Mesendoderm (in vitro differentiated cells): ENCODE results near the gene ZNF750.

Experiments
- DNase-seq: peaks from one replicate; pipeline ENCODE4 v3.0.0; 2013
- H2AK5ac ChIP-seq: 2 replicates; pipeline ENCODE4 v1.6.1; 2013; ENCODE audit warnings: low read length, inconsistent platforms
- H2BK120ac ChIP-seq: 2 replicates; pipeline ENCODE4 v1.6.1; 2013; ENCODE audit warnings: low read depth, mild to moderate bottlenecking, low read length, moderate library complexity, mixed read lengths
- H2BK15ac ChIP-seq: replicated peaks from 2 replicates; pipeline ENCODE4 v1.6.1; 2013; ENCODE audit warnings: low read depth, mild to moderate bottlenecking, moderate library complexity
- H2BK5ac ChIP-seq: 2 replicates; pipeline ENCODE4 v1.6.1; 2013; ENCODE audit warnings: low read length, inconsistent platforms
- H3K18ac ChIP-seq: 2 replicates; pipeline ENCODE4 v1.6.1; 2013; ENCODE audit warnings: mild to moderate bottlenecking, low read length, mixed read lengths
- H3K23ac ChIP-seq: one replicate; pipeline ENCODE4 v1.6.1; 2013; ENCODE audit warnings: low read length
- H3K27ac ChIP-seq: 2 replicates; pipeline ENCODE4 v1.5.1; 2013; ENCODE audit warnings: low read depth, mild to moderate bottlenecking, inconsistent platforms, low read length, moderate library complexity
- H3K27me3 ChIP-seq: 2 replicates; pipeline ENCODE4 v1.6.1; 2013; ENCODE audit warnings: low read length, control low read depth, mild to moderate bottlenecking, inconsistent platforms; ENCODE audit not compliant: insufficient read depth, poor library complexity
- H3K36me3 ChIP-seq: 2 replicates; pipeline ENCODE4 v1.6.1; 2013; ENCODE audit warnings: low read length, inconsistent platforms; ENCODE audit not compliant: control insufficient read depth, insufficient read depth
- H3K4ac ChIP-seq: one replicate; pipeline ENCODE4 v1.6.1; 2013; ENCODE audit warnings: low read depth, mild to moderate bottlenecking, low read length, moderate library complexity
- H3K4me1 ChIP-seq: 2 replicates; pipeline ENCODE4 v1.6.1; 2013; ENCODE audit warnings: low read depth, low read length, inconsistent platforms; ENCODE audit not compliant: control insufficient read depth
- H3K4me2 ChIP-seq: 2 replicates; pipeline ENCODE4 v1.6.1; 2013; ENCODE audit warnings: low read length
- H3K4me3 ChIP-seq: 2 replicates; pipeline ENCODE4 v1.5.1; 2013; ENCODE audit warnings: mild to moderate bottlenecking, low read length
- H3K56ac ChIP-seq: one replicate; pipeline ENCODE4 v1.6.1; 2013; ENCODE audit warnings: low read length
- H3K79me1 ChIP-seq: 2 replicates; pipeline ENCODE4 v1.6.1; 2013; ENCODE audit warnings: low read length, inconsistent platforms
- H3K79me2 ChIP-seq: 2 replicates; pipeline ENCODE4 v1.6.1; 2013; ENCODE audit warnings: mild to moderate bottlenecking, low read length; ENCODE audit not compliant: control insufficient read depth, insufficient read depth
- H3K9ac ChIP-seq: 2 replicates; pipeline ENCODE4 v1.6.1; 2013; ENCODE audit warnings: low read length, inconsistent platforms
- H4K5ac ChIP-seq: one replicate; pipeline ENCODE4 v1.6.1; 2013; ENCODE audit warnings: low read length
- H4K8ac ChIP-seq: one replicate; pipeline ENCODE4 v1.6.1; 2013; ENCODE audit warnings: low read depth, mild to moderate bottlenecking, control low read depth, low read length, moderate library complexity
- WGBS: extraction: QIAGEN DNeasy Blood & Tissue Kit; methylation state at CpG from one replicate; pipeline ENCODE4 v1.1.7; 2013; ENCODE audit warnings: low lambda C conversion rate, missing lambda C conversion rate; ENCODE audit not compliant: insufficient coverage; ENCODE audit errors: extremely low coverage; 5-methylcytosine and 5-hydroxymethylcytosine counted together

ZNF750 gene

DNA sequence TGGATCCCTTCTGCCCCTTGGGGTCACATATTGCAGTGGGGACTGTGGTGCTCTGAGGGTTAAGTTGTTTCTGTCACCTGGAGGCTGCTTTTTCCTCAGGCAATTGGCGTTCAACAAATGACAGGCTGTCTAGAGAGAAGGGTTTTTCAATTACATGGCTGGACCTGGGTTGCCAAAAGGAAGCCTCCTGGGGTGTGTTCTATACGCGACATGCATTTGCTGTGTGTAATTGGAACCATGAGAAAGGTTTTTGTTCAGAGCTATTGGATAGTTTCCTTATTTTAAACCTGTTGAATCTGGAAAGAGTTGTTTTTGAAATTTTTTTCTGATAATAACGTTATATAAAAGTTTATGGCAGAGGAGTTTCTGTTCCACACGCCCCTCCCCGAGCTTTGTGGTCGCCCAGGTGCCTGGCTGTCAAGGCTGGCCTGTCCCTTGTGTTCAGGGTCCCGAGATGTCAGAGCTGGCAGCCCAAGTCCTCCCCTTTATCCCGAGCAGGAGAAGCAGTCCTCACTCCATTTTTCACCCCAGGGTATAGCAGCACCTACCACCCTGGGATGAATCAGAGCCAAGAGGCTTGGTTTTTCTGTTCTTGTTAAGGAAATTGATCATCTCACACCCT, 26.1 kb upstream of the ZNF750 start:
- no peak overlapping the region for H2AK5ac ChIP-seq
- peaks cover 3% of the 10 kb centered on the region for H3K79me1 ChIP-seq
- H3K18ac ChIP-seq = no peak overlapping the region
- no peaks in the 10 kb centered on the region for H3K27me3 ChIP-seq
- H2BK5ac ChIP-seq = no peak overlapping the region
- no peak overlapping the region for H2BK120ac ChIP-seq
- H2BK15ac ChIP-seq = no peak overlapping the region
- no peak overlapping the region for H3K4me3 ChIP-seq
- H3K4me1 ChIP-seq = no peaks in the 10 kb centered on the region
- WGBS = no CpG with 5 or more reads among the region's 9 CpGs
- DNase-seq = no peak
- H3K79me2 ChIP-seq = no peaks in the 10 kb centered on the region
- no peak overlapping the region for H3K56ac ChIP-seq
- no peak overlapping the region for H4K8ac ChIP-seq
- peaks cover 5% of the 10 kb centered on the region for H3K36me3 ChIP-seq
- no peak overlapping the region for H3K23ac ChIP-seq
- no peak overlapping the region for H3K9ac ChIP-seq
- no peak overlapping the region for H3K4me2 ChIP-seq
- no peak overlapping the region for H3K27ac ChIP-seq
- H4K5ac ChIP-seq = no peak overlapping the region
- H3K4ac ChIP-seq = no peak overlapping the region

DNA sequence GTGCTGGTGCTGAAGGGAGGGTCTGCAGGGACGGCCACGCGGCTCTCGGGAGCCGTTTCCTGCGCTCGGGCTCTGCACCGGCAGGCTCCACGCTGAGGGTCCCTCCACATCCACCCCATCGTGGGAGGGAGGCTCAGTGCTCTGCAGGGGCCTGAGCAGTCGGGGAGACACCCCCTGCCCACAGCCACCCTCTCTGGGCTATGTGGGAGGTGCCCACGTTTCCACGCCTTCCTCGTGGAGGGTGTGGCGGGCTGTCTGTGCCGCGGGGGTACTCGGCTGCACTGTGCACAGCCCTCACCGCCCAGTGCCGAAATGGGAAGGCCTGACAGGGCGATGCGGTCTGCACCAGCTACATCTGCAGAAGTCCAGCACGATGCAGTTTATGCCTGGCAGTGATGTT, 25.5 kb upstream of the ZNF750 start:
- peaks cover 2% of the 10 kb centered on the region for H3K36me3 ChIP-seq
- H3K9ac ChIP-seq = no peak overlapping the region
- H3K79me1 ChIP-seq = peaks cover 3% of the 10 kb centered on the region
- H3K4ac ChIP-seq = no peak overlapping the region
- no peak overlapping the region for H2AK5ac ChIP-seq
- H2BK120ac ChIP-seq = no peak overlapping the region
- no peak overlapping the region for H2BK5ac ChIP-seq
- no peak overlapping the region for H3K4me2 ChIP-seq
- H3K79me2 ChIP-seq = no peaks in the 10 kb centered on the region
- no peak overlapping the region for H2BK15ac ChIP-seq
- no peak overlapping the region for H3K4me3 ChIP-seq
- H3K27me3 ChIP-seq = no peaks in the 10 kb centered on the region
- H3K23ac ChIP-seq = no peak overlapping the region
- H4K5ac ChIP-seq = no peak overlapping the region
- H3K4me1 ChIP-seq = no peaks in the 10 kb centered on the region
- WGBS = no CpG with 5 or more reads among the region's 23 CpGs
- no peak overlapping the region for H4K8ac ChIP-seq
- H3K27ac ChIP-seq = no peak overlapping the region
- no peak overlapping the region for H3K56ac ChIP-seq
- H3K18ac ChIP-seq = no peak overlapping the region
- no peak for DNase-seq

DNA sequence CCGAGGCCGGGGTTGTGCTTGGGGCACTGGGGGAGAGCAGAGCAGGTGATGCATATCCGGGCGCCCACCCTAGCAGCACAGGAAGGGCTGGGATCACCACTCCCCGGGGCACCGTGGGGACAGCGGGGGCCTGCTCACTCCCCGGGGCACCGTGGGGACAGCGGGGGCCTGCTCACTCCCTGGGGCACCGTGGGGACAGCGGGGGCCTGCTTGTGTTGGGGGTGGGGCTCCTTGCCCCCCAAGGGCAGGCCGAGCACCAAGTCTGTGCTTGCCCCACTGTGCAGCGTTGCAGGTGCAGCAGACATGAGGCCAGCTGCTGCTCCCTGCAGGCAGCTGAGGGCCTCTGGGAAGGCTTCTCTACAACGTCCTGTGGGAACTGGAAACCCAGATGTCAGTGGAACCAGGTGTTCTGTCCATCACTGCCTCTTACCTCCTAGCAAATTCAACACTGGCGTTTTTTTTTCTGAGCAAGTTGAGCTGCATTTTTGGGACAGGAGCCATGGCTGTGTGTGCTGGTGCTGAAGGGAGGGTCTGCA, 25.0 kb upstream of the ZNF750 start:
- no peak overlapping the region for H4K8ac ChIP-seq
- DNase-seq = no peak

DNA sequence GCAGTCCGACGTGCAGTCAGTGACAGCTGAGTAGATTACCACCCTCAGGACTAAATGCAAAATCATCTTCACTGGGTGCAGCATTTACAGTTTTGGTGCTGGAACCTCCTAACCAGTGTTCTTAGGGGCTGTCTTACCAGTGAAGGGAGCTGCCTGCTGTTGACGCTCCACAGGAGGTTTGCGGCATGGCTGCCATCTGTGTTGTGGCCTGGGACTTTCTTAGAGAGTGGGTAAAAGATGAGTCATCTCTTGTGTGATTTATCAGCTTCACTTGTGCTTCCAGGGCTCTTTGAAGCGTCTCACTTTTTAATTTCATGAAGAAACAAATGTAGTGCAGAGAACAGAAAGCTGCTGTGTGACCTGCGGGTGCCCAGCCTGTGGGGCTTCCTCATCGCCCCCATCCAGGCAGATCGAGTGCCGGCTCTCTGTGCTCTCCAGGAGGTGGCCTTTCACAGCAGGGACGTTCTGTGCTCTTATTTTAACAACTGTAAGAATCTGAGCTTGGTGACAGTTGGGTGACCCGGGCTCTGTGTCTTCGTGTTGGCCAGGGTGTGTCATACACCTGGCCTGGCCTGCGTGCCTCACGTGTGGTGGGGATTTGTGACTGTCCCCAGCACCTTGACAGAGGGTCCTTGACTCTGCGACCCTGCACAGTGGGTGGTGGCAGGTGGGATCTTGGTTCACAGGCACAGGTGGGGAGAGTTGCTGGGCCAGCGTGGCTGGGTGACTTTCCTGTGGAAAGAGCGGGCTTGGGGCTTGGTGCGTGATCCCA, 24.3 kb upstream of the ZNF750 start:
- H3K36me3 ChIP-seq = no peaks in the 10 kb centered on the region
- WGBS = no CpG with 5 or more reads among the region's 18 CpGs
- H3K4me3 ChIP-seq = no peak overlapping the region
- peak; percentile 33 for DNase-seq
- no peak overlapping the region for H3K56ac ChIP-seq
- H3K27ac ChIP-seq = no peak overlapping the region
- H2BK15ac ChIP-seq = no peak overlapping the region
- no peak overlapping the region for H3K4me2 ChIP-seq
- peaks cover 4% of the 10 kb centered on the region for H3K79me1 ChIP-seq
- H3K18ac ChIP-seq = no peak overlapping the region
- H3K9ac ChIP-seq = no peak overlapping the region
- H4K8ac ChIP-seq = no peak overlapping the region
- no peak overlapping the region for H3K23ac ChIP-seq
- H3K4ac ChIP-seq = no peak overlapping the region
- no peaks in the 10 kb centered on the region for H3K27me3 ChIP-seq
- no peaks in the 10 kb centered on the region for H3K79me2 ChIP-seq
- no peak overlapping the region for H2AK5ac ChIP-seq
- H4K5ac ChIP-seq = no peak overlapping the region
- H2BK5ac ChIP-seq = no peak overlapping the region
- no peak overlapping the region for H2BK120ac ChIP-seq
- H3K4me1 ChIP-seq = no peaks in the 10 kb centered on the region

More for the DNA sequence above, 25.0 kb upstream of the ZNF750 start:
- no peak overlapping the region for H3K4ac ChIP-seq
- H3K36me3 ChIP-seq = no peaks in the 10 kb centered on the region
- H3K27me3 ChIP-seq = no peaks in the 10 kb centered on the region
- no CpG with 5 or more reads among the region's 16 CpGs for WGBS
- H3K23ac ChIP-seq = no peak overlapping the region
- H3K27ac ChIP-seq = no peak overlapping the region
- no peak overlapping the region for H3K56ac ChIP-seq
- no peak overlapping the region for H2BK5ac ChIP-seq
- no peak overlapping the region for H3K4me3 ChIP-seq
- H3K4me1 ChIP-seq = no peaks in the 10 kb centered on the region
- H3K79me2 ChIP-seq = no peaks in the 10 kb centered on the region
- H4K5ac ChIP-seq = no peak overlapping the region
- H2AK5ac ChIP-seq = no peak overlapping the region
- no peak overlapping the region for H3K4me2 ChIP-seq
- peaks cover 4% of the 10 kb centered on the region for H3K79me1 ChIP-seq
- H2BK15ac ChIP-seq = no peak overlapping the region
- no peak overlapping the region for H2BK120ac ChIP-seq
- no peak overlapping the region for H3K18ac ChIP-seq
- no peak overlapping the region for H3K9ac ChIP-seq

DNA sequence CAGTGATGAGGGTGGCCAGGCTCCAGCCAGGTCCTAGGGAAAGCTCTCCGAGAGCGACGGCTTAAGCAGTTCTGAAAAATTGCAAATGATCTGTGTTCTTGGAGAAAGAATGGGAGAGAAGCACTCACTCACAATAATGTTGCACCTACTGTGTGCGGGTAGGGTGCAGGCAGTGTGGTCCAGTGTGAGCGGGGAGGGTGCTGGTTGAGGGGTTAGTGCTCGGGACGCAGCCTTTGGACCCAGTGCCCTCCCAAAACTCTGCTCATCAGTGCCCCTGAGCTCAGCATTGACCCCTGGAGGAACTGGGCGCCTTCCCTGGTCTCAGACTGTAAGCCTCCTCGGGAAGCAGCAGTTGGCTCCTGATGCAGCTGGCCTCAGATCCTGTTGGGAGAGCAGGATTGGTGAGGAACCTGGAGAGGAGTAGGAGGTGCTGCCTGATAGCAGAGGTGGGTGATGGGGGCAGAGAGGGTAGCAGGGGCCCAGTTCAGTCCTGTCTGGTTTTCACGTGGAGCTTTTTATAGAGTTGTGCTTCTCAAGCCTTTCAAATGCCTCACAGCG, 23.6 kb upstream of the ZNF750 start:
- Histone ChIP-seq H2BK15ac (no peak overlapping the region), H3K36me3 (no peaks in the 10 kb centered on the region), H3K79me2 (no peaks in the 10 kb centered on the region), H3K4ac (no peak overlapping the region), H3K27ac (no peak overlapping the region), H3K56ac (peak overlapping the region; percentile 25), H3K4me3 (no peak overlapping the region), H2AK5ac (no peak overlapping the region), H3K4me1 (no peaks in the 10 kb centered on the region), H4K5ac (no peak overlapping the region), H3K4me2 (no peak overlapping the region), H3K23ac (no peak overlapping the region), H3K18ac (no peak overlapping the region), H4K8ac (no peak overlapping the region), H2BK5ac (no peak overlapping the region), H2BK120ac (no peak overlapping the region), H3K27me3 (no peaks in the 10 kb centered on the region), H3K79me1 (peaks cover 4% of the 10 kb centered on the region), H3K9ac (no peak overlapping the region)
- no peak for DNase-seq
- no CpG with 5 or more reads among the region's 11 CpGs for WGBS
